Erythroblast (primary cell): Measurements from ENCODE around the gene ZNF648.
"Not testable (repeated sequence)": the region's sequence is repeated elsewhere in the genome, so short reads cannot be mapped to it uniquely, and the experiment has no call there.

Experiments
- DNase-seq, 2 experiments: peaks; one replicate each; lab custom pipeline; 2025; lab: John Stamatoyannopoulos, UW
- GATA1 ChIP-seq: IDR thresholded peaks from 2 replicates; pipeline ENCODE4 v1.6.1; 2011; ENCODE audit warnings: low read depth, mild to moderate bottlenecking, control low read depth, low read length, moderate library complexity
- POLR2A ChIP-seq: IDR thresholded peaks from 2 replicates; pipeline ENCODE4 v1.6.1; 2011; ENCODE audit warnings: mild to moderate bottlenecking, low read length

The ZNF648 gene

GRCh38 chr1:182029379-182030331, 31.9 kb downstream of the ZNF648 start:
- DNase-seq = peak; percentile 98
- TF ChIP-seq GATA1 (no peak), POLR2A (peak; percentile 82)

DNA sequence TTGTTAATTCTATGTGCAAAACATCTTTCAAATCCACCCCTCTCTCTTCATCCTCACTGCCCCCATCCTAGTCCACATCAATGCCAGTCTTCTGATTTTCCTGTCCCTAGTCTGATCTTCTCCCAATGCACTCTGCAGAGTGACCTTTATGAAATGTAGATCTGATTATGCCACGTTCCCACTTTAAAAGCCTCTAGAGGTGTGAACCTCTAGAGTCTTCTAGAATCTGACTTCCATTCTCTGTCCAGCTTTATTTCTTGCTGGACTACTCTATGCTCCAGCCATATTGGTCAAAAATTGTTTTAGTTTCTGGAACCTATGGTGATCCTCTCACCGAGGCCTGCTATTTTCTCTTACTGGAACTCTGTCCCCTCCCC, 32.5 kb downstream of the ZNF648 start:
- TF ChIP-seq GATA1 (no peak), POLR2A (no peak)
- DNase-seq = no peak

DNA sequence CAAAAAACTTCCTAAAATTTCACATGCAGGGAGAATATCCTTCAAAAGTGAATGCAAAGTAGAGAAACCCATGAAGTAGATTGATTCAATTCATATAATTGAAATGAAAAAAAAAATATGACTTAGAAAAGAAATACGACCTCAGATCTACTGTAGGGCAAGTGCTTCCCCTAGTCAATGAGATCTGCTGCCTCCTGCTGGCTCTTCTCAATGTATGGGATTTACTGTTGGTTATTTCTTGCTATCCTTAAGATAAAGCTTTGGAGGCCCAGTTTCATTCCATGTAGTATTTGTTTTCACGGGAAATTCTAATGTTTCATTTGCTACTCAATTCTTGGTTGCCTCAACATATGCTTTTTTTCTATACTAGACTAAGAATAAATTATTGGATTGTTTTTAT, 46.2 kb downstream of the ZNF648 start:
- TF ChIP-seq GATA1 (no peak), POLR2A (no peak)
- DNase-seq = peak; percentile 3 to 13

DNA sequence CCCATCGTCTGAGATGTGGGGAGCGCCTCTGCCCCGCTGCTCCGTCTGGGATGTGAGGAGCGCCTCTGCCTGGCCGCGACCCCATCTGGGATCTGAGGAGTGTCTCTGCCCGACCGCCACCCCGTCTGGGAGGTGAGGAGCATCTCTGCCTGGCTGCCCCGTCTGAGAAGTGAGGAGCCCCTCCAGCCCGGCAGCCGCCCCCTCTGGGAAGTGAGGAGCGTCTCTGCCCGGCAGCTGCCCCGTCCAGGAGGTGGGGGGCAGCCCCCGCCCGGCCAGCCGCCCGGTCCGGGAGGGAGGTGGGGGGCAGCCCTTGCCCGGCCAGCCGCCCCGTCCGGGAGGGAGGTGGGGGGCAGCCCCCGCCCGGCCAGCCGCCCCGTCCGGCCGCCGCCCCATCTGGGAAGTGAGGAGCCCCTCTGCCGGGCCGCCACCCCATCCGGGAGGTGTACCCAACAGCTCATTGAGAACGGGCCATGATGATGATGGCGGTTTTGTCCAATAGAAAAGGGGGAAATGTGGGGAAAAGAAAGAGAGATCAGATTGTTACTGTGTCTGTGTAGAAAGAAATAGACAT, 50.6 kb downstream of the ZNF648 start:
- DNase-seq = not testable (repeated sequence)

GRCh38 chr1:182005398-182005797, 56.1 kb downstream of the ZNF648 start:
- DNase-seq = not testable (repeated sequence)

DNA sequence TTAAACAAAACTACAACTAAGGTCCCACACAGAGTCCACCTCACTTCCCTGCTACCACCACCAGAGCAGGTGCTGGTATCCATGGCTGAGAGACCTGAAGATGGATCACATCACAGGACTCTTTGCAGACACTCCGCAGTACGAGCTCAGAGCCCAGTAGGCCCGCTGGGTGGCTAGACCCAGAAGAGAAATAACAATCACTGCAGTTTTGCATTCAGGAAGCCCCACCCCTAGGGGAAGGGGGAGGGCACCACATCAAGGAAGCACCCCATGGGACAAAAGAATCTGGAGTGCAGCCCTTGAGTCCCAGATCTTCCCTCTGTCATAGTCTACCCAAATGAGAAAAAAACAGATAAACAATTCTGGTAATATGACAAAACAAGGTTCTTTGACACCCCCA, 56.9 kb downstream of the ZNF648 start:
- no peak for DNase-seq
- no peak for TF ChIP-seq POLR2A
- TF ChIP-seq GATA1 = no peak
